H1 (cell line): ENCODE results near the gene PTPN5. TPM values are rescaled to one million over a fixed set of nuclear protein-coding genes. Genes with fewer than 3 reads are reported as not detected.
A peak's percentile ranks its signal among the peaks of the same experiment; 100 is the strongest.

Experiments used
- CTCF ChIA-PET: fragments of 300-600 bp; sonication (Branson Sonifier 250); formaldehyde crosslinking; loops from one replicate; lab custom pipeline; 2021; ENCODE audit not compliant: partially characterized antibody; lab: Charles Lee
- POLR2A ChIA-PET: fragments of 300-600 bp; sonication (Branson Sonifier 250); formaldehyde crosslinking; loops from one replicate; lab custom pipeline; 2021; ENCODE audit warnings: inconsistent platforms; ENCODE audit not compliant: partially characterized antibody; lab: Charles Lee
- DNase-seq, 2 experiments: peaks; one replicate each; pipeline versions ENCODE4 v3.0.0 to v3.0.0-alpha.2; 2010 to 2022; ENCODE audit warnings: low spot score in 2 of 2, low read depth in 1 of 2, mixed read lengths in 1 of 2
- FAIRE-seq: peaks from 2 replicates; lab custom pipeline; 2011; peaks lifted over from hg19 to GRCh38; lab: Jason Lieb, UNC
- H2AFZ ChIP-seq: 2 replicates; pipeline ENCODE4 v1.8.1; 2012; ENCODE audit warnings: low read length, inconsistent platforms
- H2AK5ac ChIP-seq: 2 replicates; pipeline ENCODE4 v1.6.1; 2013; ENCODE audit warnings: low read depth, low read length
- H2BK120ac ChIP-seq: replicated peaks from 2 replicates; pipeline ENCODE3; 2013; ENCODE audit warnings: low read depth, low read length, inconsistent platforms
- H2BK12ac ChIP-seq: 2 replicates; pipeline ENCODE4 v1.6.1; 2013; ENCODE audit warnings: low read depth, low read length
- H2BK15ac ChIP-seq: 2 replicates; pipeline ENCODE4 v1.6.1; 2013; ENCODE audit warnings: low read length
- H2BK20ac ChIP-seq: 2 replicates; pipeline ENCODE4 v1.6.1; 2013; ENCODE audit warnings: low read length
- H2BK5ac ChIP-seq: 2 replicates; pipeline ENCODE4 v1.6.1; 2013; ENCODE audit warnings: low read depth, low read length
- H3K14ac ChIP-seq: 2 replicates; pipeline ENCODE4 v1.6.1; 2013; ENCODE audit warnings: inconsistent platforms; ENCODE audit not compliant: insufficient read length
- H3K18ac ChIP-seq: 2 replicates; pipeline ENCODE4 v1.6.1; 2013; ENCODE audit warnings: low read length; ENCODE audit errors: extremely low read depth
- H3K23ac ChIP-seq: 2 replicates; pipeline ENCODE4 v1.6.1; 2013; ENCODE audit warnings: inconsistent platforms; ENCODE audit not compliant: insufficient read length
- H3K23me2 ChIP-seq: 2 replicates; pipeline ENCODE4 v1.6.1; 2013; ENCODE audit warnings: low read depth, low read length
- H3K27ac ChIP-seq: 2 replicates; pipeline ENCODE4 v1.6.1; 2011; ENCODE audit warnings: low read depth, low read length, inconsistent platforms
- H3K27me3 ChIP-seq, 4 experiments: replicated peaks in 1 of 4; 1 replicate in 1 of 4; 2 replicates in 3 of 4; pipeline versions ENCODE4 v1.6.1 to v1.8.1; 2011 to 2013; ENCODE audit warnings: low read length in 3 of 4, mild to moderate bottlenecking in 3 of 4, inconsistent platforms in 2 of 4, mixed read lengths in 2 of 4, moderate library complexity in 1 of 4; ENCODE audit not compliant: control insufficient read depth in 3 of 4, insufficient read depth in 3 of 4; ENCODE audit errors: extremely low read depth in 1 of 4
- H3K36me3 ChIP-seq, 4 experiments: 2 replicates each; pipeline versions ENCODE4 v1.6.1 to v1.8.1; 2011 to 2013; ENCODE audit warnings: mild to moderate bottlenecking in 4 of 4, low read length in 3 of 4, moderate library complexity in 2 of 4, control low read depth in 1 of 4, inconsistent platforms in 1 of 4; ENCODE audit not compliant: insufficient read depth in 4 of 4, control insufficient read depth in 2 of 4
- H3K4ac ChIP-seq: replicated peaks from 2 replicates; pipeline ENCODE3; 2013; ENCODE audit warnings: low read length, low read depth, mixed read lengths, inconsistent platforms; ENCODE audit not compliant: insufficient read length
- H3K4me1 ChIP-seq, 4 experiments: replicated peaks in 1 of 4; 1 replicate in 1 of 4; 2 replicates in 3 of 4; pipeline versions ENCODE4 v1.6.1 to v1.8.1; 2011 to 2013; ENCODE audit warnings: low read length in 3 of 4, inconsistent platforms in 2 of 4, mixed read lengths in 1 of 4; ENCODE audit not compliant: insufficient read depth in 4 of 4, control insufficient read depth in 3 of 4
- H3K4me2 ChIP-seq, 2 experiments: 2 replicates each; pipeline versions ENCODE4 v1.6.1 to v1.8.1; 2011 to 2013; ENCODE audit warnings: low read depth in 2 of 2, low read length in 2 of 2, control low read depth in 1 of 2, inconsistent platforms in 1 of 2, mild to moderate bottlenecking in 1 of 2; ENCODE audit not compliant: insufficient read depth in 1 of 2
- H3K4me3 ChIP-seq, 4 experiments: fragments of 200-600, 300-600 bp in 1 of 4; sonication (generic), shearing (Covaris generic), sonication (Bioruptor Twin) in 1 of 4; 2 replicates each; pipeline versions ENCODE4 v1.5.1 to v1.8.1; 2011 to 2016; ENCODE audit warnings: low read length in 4 of 4, low read depth in 3 of 4, control low read depth in 2 of 4, inconsistent platforms in 2 of 4, mild to moderate bottlenecking in 2 of 4, mixed read lengths in 1 of 4, moderate library complexity in 1 of 4; ENCODE audit not compliant: insufficient read depth in 2 of 4; ENCODE audit errors: extremely low read depth in 1 of 4
- H3K56ac ChIP-seq: replicated peaks from 2 replicates; pipeline ENCODE3; 2013; ENCODE audit warnings: low read depth, mild to moderate bottlenecking, mixed read lengths, low read length, inconsistent platforms; ENCODE audit not compliant: insufficient read length
- H3K79me1 ChIP-seq: 2 replicates; pipeline ENCODE4 v1.6.1; 2013; ENCODE audit warnings: low read depth, low read length, control low read depth
- H3K79me2 ChIP-seq, 2 experiments: 2 replicates each; pipeline versions ENCODE4 v1.6.1 to v1.8.1; 2012 to 2013; ENCODE audit warnings: low read length in 2 of 2, mild to moderate bottlenecking in 2 of 2, inconsistent platforms in 1 of 2; ENCODE audit not compliant: insufficient read depth in 2 of 2, control insufficient read depth in 1 of 2
- H3K9ac ChIP-seq, 4 experiments: replicated peaks in 1 of 4; 1 replicate in 1 of 4; 2 replicates in 3 of 4; pipeline versions ENCODE4 v1.6.1 to v1.8.1; 2011 to 2013; ENCODE audit warnings: low read depth in 3 of 4, low read length in 3 of 4, control low read depth in 2 of 4, mild to moderate bottlenecking in 2 of 4, moderate library complexity in 2 of 4, inconsistent platforms in 1 of 4; ENCODE audit errors: extremely low read depth in 1 of 4
- H3K9me3 ChIP-seq, 2 experiments: 2 replicates each; pipeline versions ENCODE4 v1.6.1 to v1.8.1; 2012 to 2013; ENCODE audit warnings: mild to moderate bottlenecking in 2 of 2, moderate library complexity in 2 of 2, control low read depth in 1 of 2, inconsistent platforms in 1 of 2, low read depth in 1 of 2, low read length in 1 of 2, mixed read lengths in 1 of 2; ENCODE audit not compliant: insufficient read depth in 2 of 2
- H4K20me1 ChIP-seq, 2 experiments: replicated peaks in 1 of 2; 2 replicates each; pipeline versions ENCODE3 to v1.8.1; 2011 to 2013; ENCODE audit warnings: inconsistent platforms in 2 of 2, low read length in 2 of 2, mild to moderate bottlenecking in 1 of 2; ENCODE audit not compliant: insufficient read depth in 2 of 2, control insufficient read depth in 1 of 2
- H4K5ac ChIP-seq: 2 replicates; pipeline ENCODE4 v1.6.1; 2013; ENCODE audit warnings: low read length, low read depth, mixed read lengths, inconsistent platforms; ENCODE audit not compliant: insufficient read length
- H4K8ac ChIP-seq: 2 replicates; pipeline ENCODE4 v1.8.0; 2013; ENCODE audit warnings: mild to moderate bottlenecking, moderate library complexity, low read length, inconsistent platforms; ENCODE audit not compliant: insufficient read depth; ENCODE audit errors: extremely low read depth
- H4K91ac ChIP-seq: replicated peaks from 2 replicates; pipeline ENCODE3; 2013; ENCODE audit warnings: low read length, mixed read lengths, inconsistent platforms; ENCODE audit not compliant: insufficient read length
- EZH2 ChIP-seq: fragments of 200-600 bp; sonication (generic); IDR thresholded peaks from 2 replicates; pipeline ENCODE4 v1.7.1; 2012; ENCODE audit warnings: low read depth, mild to moderate bottlenecking, moderate library complexity, low read length, inconsistent platforms; ENCODE audit not compliant: severe bottlenecking
- MAX ChIP-seq: IDR thresholded peaks from 2 replicates; pipeline ENCODE4 v1.6.1; 2012; ENCODE audit warnings: inconsistent platforms
- RFX5 ChIP-seq: IDR thresholded peaks from 2 replicates; pipeline ENCODE4 v1.6.1; 2011; ENCODE audit warnings: low read depth, low read length, improper control_type of control experiment, borderline replicate concordance
- SUZ12 ChIP-seq: fragments of 200-600 bp; sonication (generic); IDR thresholded peaks from 2 replicates; pipeline ENCODE4 v1.6.1; 2012; ENCODE audit warnings: mild to moderate bottlenecking, inconsistent platforms, low read length, moderate library complexity, mixed read lengths
- WGBS, 2 experiments: shearing (Covaris generic) in 1 of 2; methylation state at CpG; one replicate each; pipeline versions ENCODE4 v1.1.6 to v1.1.7; 2013 to 2015; ENCODE audit warnings: low lambda C conversion rate in 2 of 2, mixed read lengths in 2 of 2, inconsistent platforms in 1 of 2, low coverage in 1 of 2, missing lambda C conversion rate in 1 of 2; ENCODE audit not compliant: insufficient replicate concordance in 2 of 2, insufficient coverage in 1 of 2, insufficient read length in 1 of 2; ENCODE audit errors: extremely low coverage in 1 of 2, missing lambda C conversion rate in 1 of 2; 5-methylcytosine and 5-hydroxymethylcytosine counted together
- polyA plus RNA-seq, 7 experiments: library from polyadenylated mRNA; depleted of rRNA in 3 of 7; stranded (reverse) in 5 of 7; unstranded in 2 of 7; fragments of >200 nt in 5 of 7; fragments of 200-250 nt in 2 of 7; gene quantifications; 1 replicate in 5 of 7; 2 replicates in 1 of 7; 4 replicates in 1 of 7; pipeline versions ENCODE4 v1.2.1 to v1.2.3, GENCODE V29; 2011 to 2013; ENCODE audit warnings: missing spikeins in 2 of 7, mixed read lengths in 2 of 7
- total RNA-seq: library from RNA; stranded (reverse); fragmentation: NEBNext Ultra II Directional; extraction: Animal tissue kit (Norgen Biotek cat#: 25700); gene quantifications from 2 replicates; pipeline ENCODE4 v1.2.1, GENCODE V29; 2021

The PTPN5 gene
- total and polyA plus RNA-seq, 2 of the 8 experiments (the other 6 are each of a cell fraction or from before 2014, with no cell fraction given) = 8.4 to 12.9 TPM

GRCh38 chr11:18791969-18792628 lies 501 bp upstream of the PTPN5 start:
- no peak for DNase-seq
- H2BK15ac ChIP-seq = 0 out of 2 replicates have a peak overlapping the region, but pooled peaks have one; percentile 46
- CTCF ChIA-PET = interaction anchor here (1.1 to 19.5 kb wide), 4 partner anchors 11 to 27 kb away, joined by 5 to 363 read pairs (median 28); no protein-coding TSS in a partner anchor
- H2AK5ac ChIP-seq = no peak overlapping the region
- no peak overlapping the region for H3K4ac ChIP-seq
- no peak overlapping the region for H3K27ac ChIP-seq
- H2BK12ac ChIP-seq = peak overlapping the region; percentile 50; the same call in 1 of the 2 replicates
- H3K79me2 ChIP-seq = no peaks in the 10 kb centered on the region
- no peak overlapping the region for H2BK20ac ChIP-seq
- peak overlapping the region; percentile 63 to 94 for H3K4me2 ChIP-seq
- H4K5ac ChIP-seq = no peak overlapping the region
- H3K9me3 ChIP-seq = no peaks in the 10 kb centered on the region
- no peak overlapping the region for H3K23ac ChIP-seq
- no peak overlapping the region for H3K14ac ChIP-seq
- no peak overlapping the region for H2BK5ac ChIP-seq
- peak overlapping the region; percentile 90 for H4K8ac ChIP-seq
- H3K23me2 ChIP-seq = peaks cover 17% of the 10 kb centered on the region
- no peak overlapping the region for H3K9ac ChIP-seq
- H4K20me1 ChIP-seq = peaks cover 1 to 2% of the 10 kb centered on the region in 2 experiments
- WGBS, 2 experiments = 1% methylated on average over 27 of the region's 43 CpGs; no CpG with 5 or more reads in 1 of the 2 experiments
- H3K18ac ChIP-seq = peak overlapping the region; percentile 48; the same call in 1 of the 2 replicates
- TF ChIP-seq EZH2 = peak; percentile 32
- TF ChIP-seq MAX = peak; percentile 70; the same call in 1 of the 2 replicates
- TF ChIP-seq SUZ12 = peak; percentile 42; the same call in 1 of the 2 replicates
- no peak for TF ChIP-seq RFX5
- no peaks in the 10 kb centered on the region; a peak in 1 of 8 replicates for H3K36me3 ChIP-seq
- FAIRE-seq = no peak
- no peaks in the 10 kb centered on the region for H3K79me1 ChIP-seq
- H3K4me1 ChIP-seq = peaks cover 2 to 8% (median 3%) of the 10 kb centered on the region in 4 experiments; a peak in 6 of 7 replicates
- peak overlapping the region; percentile 55 for H2BK120ac ChIP-seq
- H4K91ac ChIP-seq = no peak overlapping the region
- POLR2A ChIA-PET = interaction anchor here (0.7 to 1.7 kb wide), 6 partner anchors 9 to 37 kb away, joined by 3 to 6 read pairs (median 4); no protein-coding TSS in a partner anchor
- H3K4me3 ChIP-seq = peak overlapping the region; percentile 73 to 97 (median 78)
- H2AFZ ChIP-seq = peak overlapping the region; percentile 37
- H3K56ac ChIP-seq = peak overlapping the region; percentile 13
- peaks cover 0 to 33% (median 22%) of the 10 kb centered on the region in 4 experiments; a peak in 6 of 7 replicates for H3K27me3 ChIP-seq
